ENCODE measurements around the gene TRPV4. TPM values are rescaled to one million over a fixed set of nuclear protein-coding genes. Genes with fewer than 3 reads are reported as not detected.

The TRPV4 gene
- total and polyA plus RNA-seq, 7 donors = 0.03 to 0.11 (median 0.07) TPM; not detected in 1

- Histone ChIP-seq H3K4me1 (no peaks in the 10 kb centered on the region), H3K36me3 (ENCODE audit: insufficient read depth in 1 of 2, low read depth in 1 of 2) (no peaks in the 10 kb centered on the region), H3K9me3 (no peaks in the 10 kb centered on the region), H3K27me3 (ENCODE audit: insufficient read depth in 3 of 3, low read length in 2 of 3) (peaks cover 0 to 23% (median 7%) of the 10 kb centered on the region in 3 donors), H3K27ac (no peak overlapping the region), H3K4me3 (no peak overlapping the region)
- DNase-seq = no peak
- ATAC-seq = no peak
- WGBS, 3 donors = 65 to 73% (median 70%) methylated on average over 3 of the region's 3 CpGs
- no peak for TF ChIP-seq CTCF (IDR thresholded peaks at IDR 0.05)
- intact Hi-C loops (cut with DNase I) = no loop called here
Measured at GRCh38 chr12:109828754-109829511, 4.3 kb downstream of the TRPV4 start.

- peak; percentile 47 to 73 for DNase-seq
- Histone ChIP-seq H3K4me1 (no peaks in the 10 kb centered on the region), H3K9me3 (no peaks in the 10 kb centered on the region), H3K27me3 (ENCODE audit: insufficient read depth in 3 of 3, low read length in 2 of 3) (peaks cover 0 to 13% (median 1%) of the 10 kb centered on the region in 3 donors), H3K36me3 (ENCODE audit: insufficient read depth in 1 of 2, low read depth in 1 of 2) (no peaks in the 10 kb centered on the region), H3K4me3 (no peak overlapping the region), H3K27ac (no peak overlapping the region)
- ATAC-seq = peak in 3 of 4 donors; percentile 48 to 54 (median 53)
- no peak for TF ChIP-seq CTCF (IDR thresholded peaks at IDR 0.05)
- intact Hi-C loops (cut with DNase I) = no loop called here
- WGBS, 3 donors = 50 to 60% (median 58%) methylated on average over 19 of the region's 19 CpGs
Measured at GRCh38 chr12:109827566-109828550, 5.3 kb downstream of the TRPV4 start.

- Histone ChIP-seq H3K27me3 (ENCODE audit: insufficient read depth in 3 of 3, low read length in 2 of 3) (peaks cover 0 to 5% (median 0%) of the 10 kb centered on the region in 3 donors), H3K4me3 (no peak overlapping the region), H3K27ac (no peak overlapping the region), H3K36me3 (ENCODE audit: insufficient read depth in 1 of 2, low read depth in 1 of 2) (no peaks in the 10 kb centered on the region), H3K9me3 (no peaks in the 10 kb centered on the region), H3K4me1 (no peaks in the 10 kb centered on the region)
- DNase-seq = no peak
- WGBS, 3 donors = 90 to 97% (median 95%) methylated on average over 3 of the region's 3 CpGs
- ATAC-seq = no peak
- TF ChIP-seq CTCF (IDR thresholded peaks at IDR 0.05) = no peak
- intact Hi-C loops (cut with DNase I) = no loop called here
Measured at GRCh38 chr12:109827080-109827479, 6.1 kb downstream of the TRPV4 start.

GRCh38 chr12:109824731-109825130 lies 8.5 kb downstream of the TRPV4 start:
- Histone ChIP-seq H3K4me3 (no peak overlapping the region), H3K4me1 (no peaks in the 10 kb centered on the region), H3K9me3 (no peaks in the 10 kb centered on the region), H3K36me3 (ENCODE audit: insufficient read depth in 1 of 2, low read depth in 1 of 2) (no peaks in the 10 kb centered on the region), H3K27me3 (ENCODE audit: insufficient read depth in 3 of 3, low read length in 2 of 3) (no peaks in the 10 kb centered on the region), H3K27ac (no peak overlapping the region)
- ATAC-seq (no peak), DNase-seq (no peak)
- intact Hi-C loops (cut with DNase I) = no loop called here
- TF ChIP-seq CTCF (IDR thresholded peaks at IDR 0.05) = no peak
- 86 to 91% (median 88%) methylated on average over 8 of the region's 8 CpGs for whole genome bisulfite sequencing, 3 donors
